ENCODE measurements around the gene ZNF641. TPM values are rescaled to one million over a fixed set of nuclear protein-coding genes. Genes with fewer than 3 reads are reported as not detected.

The ZNF641 gene
- total RNA-seq, 1 experiment from 2014 or later = 12.1 TPM

DNA sequence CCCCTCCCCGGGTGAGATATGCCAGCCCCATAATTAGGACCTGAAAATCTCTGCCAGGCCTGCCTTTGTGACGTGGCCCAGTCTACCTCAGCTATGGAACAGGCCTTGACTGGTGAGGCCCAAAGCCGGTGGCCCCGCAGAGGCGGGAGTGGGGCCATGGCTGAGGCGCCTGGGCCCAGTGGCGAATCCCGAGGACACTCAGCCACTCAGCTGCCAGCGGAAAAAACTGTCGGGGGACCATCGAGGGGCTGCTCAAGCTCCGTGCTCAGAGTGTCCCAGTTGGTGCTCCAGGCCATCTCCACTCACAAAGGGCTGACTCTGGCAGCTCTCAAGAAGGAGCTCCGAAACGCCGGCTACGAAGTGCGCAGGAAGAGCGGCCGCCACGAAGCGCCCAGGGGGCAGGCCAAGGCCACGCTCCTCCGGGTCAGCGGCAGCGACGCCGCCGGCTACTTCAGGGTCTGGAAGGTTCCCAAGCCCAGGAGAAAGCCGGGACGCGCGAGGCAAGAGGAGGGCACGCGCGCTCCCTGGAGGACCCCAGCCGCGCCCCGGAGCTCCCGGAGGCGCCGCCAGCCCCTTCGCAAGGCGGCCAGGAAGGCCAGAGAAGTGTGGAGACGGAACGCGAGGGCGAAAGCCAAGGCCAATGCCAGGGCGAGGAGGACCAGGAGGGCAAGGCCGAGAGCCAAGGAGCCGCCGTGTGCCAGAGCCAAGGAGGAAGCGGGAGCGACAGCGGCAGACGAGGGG is 21.4 kb downstream of the ZNF641 start (continued):
- TF ChIP-seq, protein P1, sequence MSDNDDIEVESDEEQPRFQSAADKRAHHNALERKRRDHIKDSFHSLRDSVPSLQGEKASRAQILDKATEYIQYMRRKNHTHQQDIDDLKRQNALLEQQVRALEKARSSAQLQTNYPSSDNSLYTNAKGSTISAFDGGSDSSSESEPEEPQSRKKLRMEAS (IDR thresholded peaks at IDR 0.05) = no peak
- TF ChIP-seq CEBPB (IDR thresholded peaks at IDR 0.05; ENCODE audit: low read depth) (no peak), CTCF (IDR thresholded peaks at IDR 0.05 in 2 of 3, conservative IDR thresholded peaks at IDR 0.05 in 1 of 3; ENCODE audit: borderline replicate concordance in 1 of 3, insufficient read depth in 1 of 3, low read depth in 2 of 3, low read length in 2 of 3) (no peak), FOSL1 (IDR thresholded peaks at IDR 0.05; ENCODE audit: low read depth) (no peak), CBX3 (IDR thresholded peaks at IDR 0.05; ENCODE audit: low read depth) (no peak), ELF1 (IDR thresholded peaks at IDR 0.05; ENCODE audit: borderline replicate concordance, low read depth) (no peak)

- H3K9me3 ChIP-seq (ENCODE audit: control insufficient read depth in 1 of 2, insufficient read depth in 1 of 2, low read depth in 1 of 2, low read length in 2 of 2) = 0 out of 4 replicates have a peak, but pooled peaks cover 0 to 3% of the 10 kb centered on the region in 2 experiments
- H3K4me1 ChIP-seq (ENCODE audit: control insufficient read depth in 1 of 2, insufficient read depth in 2 of 2, low read length in 2 of 2) = no peaks in the 10 kb centered on the region
- RAD21 ChIA-PET (ENCODE audit: low non-redundant PET in 1 of 2, low total read pairs in 2 of 2, uncharacterized antibody in 2 of 2, unreplicated experiment in 2 of 2) = no interaction called here
- H3K36me3 ChIP-seq (ENCODE audit: control insufficient read depth in 1 of 2, insufficient read depth in 2 of 2, low read length in 2 of 2) = no peaks in the 10 kb centered on the region
- H3K4me2 ChIP-seq (ENCODE audit: low read length) = no peak overlapping the region
- H3K9me2 ChIP-seq (ENCODE audit: insufficient read depth) = no peaks in the 10 kb centered on the region
- DNase-seq (ENCODE audit: low read depth, low spot score) (no peak), ATAC-seq (no peak)
- intact Hi-C loops (cut with micrococcal nuclease) = no loop called here
- H2AFZ ChIP-seq (ENCODE audit: low read depth, low read length, poor library complexity, severe bottlenecking) = no peak overlapping the region
- H3K79me2 ChIP-seq (ENCODE audit: insufficient read depth, low read length) = no peaks in the 10 kb centered on the region
- no peaks in the 10 kb centered on the region for H4K20me1 ChIP-seq (ENCODE audit: insufficient read depth)
- BruUV-seq (replicated peaks) = no TSS peak
- no peaks in the 10 kb centered on the region for H3K27me3 ChIP-seq (ENCODE audit: insufficient read depth, low read length)
- POLR2A ChIA-PET = no interaction called here
- H3K4me3 ChIP-seq (replicated peaks in 1 of 2; ENCODE audit: low read depth in 1 of 2, low read length in 2 of 2) = no peak overlapping the region
- H3K9ac ChIP-seq (ENCODE audit: low read length) = no peak overlapping the region
- CTCF ChIA-PET = no interaction called here
- H3K27ac ChIP-seq (ENCODE audit: low read depth, low read length) = no peak overlapping the region
- TF ChIP-seq SP1 (IDR thresholded peaks at IDR 0.05; ENCODE audit: low read depth) (no peak), EZH2phosphoT487 (IDR thresholded peaks at IDR 0.05; ENCODE audit: borderline replicate concordance) (no peak), EGR1 (IDR thresholded peaks at IDR 0.05; ENCODE audit: low read depth) (no peak), ZNF274 (IDR thresholded peaks at IDR 0.05; ENCODE audit: low read depth, low read length) (no peak), CBX3 (IDR thresholded peaks at IDR 0.05; ENCODE audit: low read depth) (no peak), ATF3 (IDR thresholded peaks at IDR 0.05) (no peak), YY1 (IDR thresholded peaks at IDR 0.05; ENCODE audit: extremely low read depth, insufficient replicate concordance, low read depth, low read length) (no peak), TCF7L2 (IDR thresholded peaks at IDR 0.05; ENCODE audit: borderline replicate concordance, extremely low read depth, insufficient read depth, insufficient read length) (no peak), CEBPB (IDR thresholded peaks at IDR 0.05; ENCODE audit: low read depth) (no peak), ZBTB33 (IDR thresholded peaks at IDR 0.05; ENCODE audit: extremely low read depth, insufficient replicate concordance, low read length) (no peak)
- TF ChIP-seq, protein P2, sequence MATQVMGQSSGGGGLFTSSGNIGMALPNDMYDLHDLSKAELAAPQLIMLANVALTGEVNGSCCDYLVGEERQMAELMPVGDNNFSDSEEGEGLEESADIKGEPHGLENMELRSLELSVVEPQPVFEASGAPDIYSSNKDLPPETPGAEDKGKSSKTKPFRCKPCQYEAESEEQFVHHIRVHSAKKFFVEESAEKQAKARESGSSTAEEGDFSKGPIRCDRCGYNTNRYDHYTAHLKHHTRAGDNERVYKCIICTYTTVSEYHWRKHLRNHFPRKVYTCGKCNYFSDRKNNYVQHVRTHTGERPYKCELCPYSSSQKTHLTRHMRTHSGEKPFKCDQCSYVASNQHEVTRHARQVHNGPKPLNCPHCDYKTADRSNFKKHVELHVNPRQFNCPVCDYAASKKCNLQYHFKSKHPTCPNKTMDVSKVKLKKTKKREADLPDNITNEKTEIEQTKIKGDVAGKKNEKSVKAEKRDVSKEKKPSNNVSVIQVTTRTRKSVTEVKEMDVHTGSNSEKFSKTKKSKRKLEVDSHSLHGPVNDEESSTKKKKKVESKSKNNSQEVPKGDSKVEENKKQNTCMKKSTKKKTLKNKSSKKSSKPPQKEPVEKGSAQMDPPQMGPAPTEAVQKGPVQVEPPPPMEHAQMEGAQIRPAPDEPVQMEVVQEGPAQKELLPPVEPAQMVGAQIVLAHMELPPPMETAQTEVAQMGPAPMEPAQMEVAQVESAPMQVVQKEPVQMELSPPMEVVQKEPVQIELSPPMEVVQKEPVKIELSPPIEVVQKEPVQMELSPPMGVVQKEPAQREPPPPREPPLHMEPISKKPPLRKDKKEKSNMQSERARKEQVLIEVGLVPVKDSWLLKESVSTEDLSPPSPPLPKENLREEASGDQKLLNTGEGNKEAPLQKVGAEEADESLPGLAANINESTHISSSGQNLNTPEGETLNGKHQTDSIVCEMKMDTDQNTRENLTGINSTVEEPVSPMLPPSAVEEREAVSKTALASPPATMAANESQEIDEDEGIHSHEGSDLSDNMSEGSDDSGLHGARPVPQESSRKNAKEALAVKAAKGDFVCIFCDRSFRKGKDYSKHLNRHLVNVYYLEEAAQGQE (IDR thresholded peaks at IDR 0.05; ENCODE audit: low read depth) = no peak
Observed at GRCh38 chr12:48316491-48316890, 34.2 kb downstream of the ZNF641 start.
